Activated gamma-delta T cell treated with Interleukin-2 at 50 U/mL for 16 hours (primary cell): ENCODE data around the gene ASPM.
"Not testable (repeated sequence)": the region's sequence is repeated elsewhere in the genome, so short reads cannot be mapped to it uniquely, and the experiment has no call there.

ENCODE experiments used
- DNase-seq: peaks from one replicate; pipeline ENCODE4 v3.0.0-alpha.2; 2020

The ASPM gene

DNA sequence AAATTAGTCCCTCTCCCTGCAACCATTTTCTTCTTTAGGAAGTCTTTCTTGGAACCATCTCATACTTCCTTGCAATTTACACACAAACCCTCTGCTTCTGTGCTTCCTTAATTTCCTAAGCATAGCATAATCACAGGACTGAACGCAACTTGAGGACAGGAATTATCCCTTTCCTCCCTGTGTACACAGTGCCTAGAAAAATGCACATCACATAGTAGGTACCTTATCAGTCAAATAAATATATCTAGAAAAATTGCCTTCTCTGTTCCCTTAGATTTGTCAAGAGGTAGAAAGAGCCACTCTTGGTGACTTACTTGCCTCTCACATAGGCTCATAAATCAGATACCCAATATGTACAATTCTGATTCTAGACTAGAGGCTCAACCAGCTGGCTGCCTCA, 4.9 kb downstream of the ASPM start:
- DNase-seq = no peak

DNA sequence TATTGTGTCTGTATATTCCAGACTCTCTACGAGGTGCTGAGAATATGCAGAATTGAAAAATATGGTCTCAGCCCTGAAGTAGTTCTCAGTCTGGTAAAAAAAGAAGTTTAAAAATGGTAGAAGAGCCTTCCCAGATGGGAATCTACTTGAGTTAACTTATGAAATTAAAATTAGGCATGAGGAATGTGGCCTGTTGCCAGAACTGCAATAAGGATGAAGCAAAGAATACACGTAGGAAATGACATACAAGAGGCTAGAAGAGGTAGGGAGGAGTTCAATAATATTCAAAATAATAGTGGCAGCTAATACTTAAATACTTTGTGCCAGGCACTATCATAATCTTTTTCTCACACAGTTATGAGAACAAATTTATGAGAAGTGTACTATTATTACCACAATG, 6.3 kb downstream of the ASPM start:
- DNase-seq = no peak

DNA sequence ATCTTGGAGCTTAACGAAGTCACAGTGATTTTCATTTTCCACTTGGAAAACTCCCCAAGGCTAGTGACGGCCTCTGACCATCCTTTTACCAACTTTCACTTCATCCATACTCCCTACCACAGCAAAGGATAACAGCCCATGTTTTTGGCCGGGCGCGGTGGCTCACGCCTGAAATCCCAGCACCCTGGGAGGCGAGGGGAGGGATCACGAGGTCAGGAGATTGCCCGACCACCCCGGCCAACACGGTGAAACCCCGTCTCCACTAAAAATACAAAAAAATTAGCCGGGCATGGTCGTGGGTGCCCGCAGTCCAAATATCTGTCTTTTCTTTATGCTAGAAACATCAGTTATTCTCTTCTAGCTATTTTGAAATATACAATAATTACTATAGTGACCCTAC, 7.3 kb downstream of the ASPM start:
- DNase-seq = no peak

DNA sequence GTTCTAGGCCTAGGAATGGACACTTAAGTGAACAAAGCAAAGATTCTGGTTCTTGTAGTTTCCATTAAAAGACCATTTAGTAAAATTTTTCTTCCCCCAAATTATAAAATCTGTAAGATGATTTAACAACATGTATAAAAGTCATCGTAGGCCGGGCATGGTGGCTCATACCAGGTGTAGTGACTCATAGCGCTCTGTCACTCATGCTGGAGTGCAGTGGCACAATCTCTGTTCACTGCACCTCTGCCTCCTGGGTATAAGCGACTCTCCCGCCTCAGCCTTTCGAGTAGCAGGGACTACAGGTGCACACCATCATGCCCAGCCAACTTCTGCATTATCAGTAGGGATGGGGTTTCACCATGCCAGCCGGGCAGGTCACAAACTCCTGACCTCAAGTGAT, 9.1 kb downstream of the ASPM start:
- DNase-seq = no peak

DNA sequence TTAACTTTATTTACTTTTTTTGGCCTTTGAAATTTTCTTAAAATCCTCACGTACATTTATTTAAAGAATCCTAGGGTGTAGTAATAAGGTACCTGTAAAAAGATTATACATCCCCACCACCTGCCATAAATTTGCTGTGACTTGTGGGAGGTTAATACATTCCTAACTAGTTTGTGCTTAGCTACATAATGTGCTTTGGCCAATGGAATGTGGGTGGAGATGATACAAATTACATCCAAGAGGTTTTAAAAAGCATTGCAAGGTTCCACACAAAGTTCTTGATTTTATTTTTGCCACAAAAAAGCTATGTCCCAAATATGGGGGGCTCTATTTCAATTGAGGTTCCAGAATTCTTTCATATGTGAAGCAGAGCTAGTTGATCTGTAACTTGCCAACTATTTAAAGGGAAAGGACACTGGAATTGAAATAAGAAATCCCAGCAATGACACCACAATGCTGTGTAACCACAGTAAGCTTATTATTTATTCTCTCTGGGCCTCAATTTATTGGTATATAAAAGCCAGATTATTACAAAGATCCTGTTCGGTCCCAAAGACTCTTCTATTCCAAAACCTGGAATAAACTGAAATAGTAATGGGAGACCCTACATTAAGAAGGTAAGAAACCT, 15.7 kb downstream of the ASPM start:
- DNase-seq = no peak

DNA sequence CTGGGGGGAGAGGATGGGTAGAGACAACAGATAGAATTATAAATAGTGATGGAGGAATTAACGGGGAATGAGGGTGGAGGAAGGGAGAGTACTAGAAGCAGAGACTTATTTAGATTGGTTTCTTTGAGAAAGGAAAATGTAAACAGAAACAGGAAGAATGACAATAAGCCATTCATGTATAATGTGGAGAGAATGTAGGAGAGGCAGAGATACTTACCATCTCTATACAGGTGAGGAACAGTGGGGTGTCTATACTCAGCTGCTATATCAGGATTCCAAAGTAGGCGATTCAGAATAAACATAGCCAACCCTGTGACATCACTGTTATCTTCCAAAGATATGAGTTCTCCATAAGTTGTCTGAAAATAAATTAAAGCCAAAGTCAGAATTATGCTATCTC, 16.8 kb downstream of the ASPM start:
- DNase-seq = no peak

DNA sequence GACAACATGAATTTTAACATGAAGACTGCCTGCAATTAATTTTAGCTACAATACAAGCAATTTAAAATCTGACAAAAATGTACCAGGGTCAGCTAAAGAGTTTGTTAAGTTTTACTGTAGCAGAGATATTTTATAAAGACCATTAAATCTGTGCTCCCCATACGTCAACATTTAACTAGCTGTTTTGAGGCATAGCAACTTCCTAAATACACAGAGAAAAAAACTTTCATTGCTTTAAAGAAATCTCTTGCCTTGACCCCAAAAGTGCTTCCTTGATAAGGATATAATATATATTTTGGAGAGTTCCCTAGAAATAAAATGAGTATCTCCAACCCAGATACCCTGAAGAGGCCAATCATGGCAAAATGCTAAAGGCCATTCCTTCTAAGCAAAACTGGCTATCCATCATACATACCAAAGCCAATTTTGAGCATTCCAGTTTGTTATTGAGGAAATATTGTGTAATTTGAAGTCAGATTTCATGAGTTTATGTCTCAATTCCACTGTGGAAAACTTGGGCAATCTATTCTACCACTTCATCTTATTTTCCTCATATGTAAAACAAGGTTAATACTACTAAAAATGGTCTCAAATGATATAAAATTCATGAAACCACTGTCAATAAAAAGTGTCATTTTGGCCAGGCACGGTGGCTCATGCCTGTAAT, 19.1 kb downstream of the ASPM start:
- DNase-seq = no peak

DNA sequence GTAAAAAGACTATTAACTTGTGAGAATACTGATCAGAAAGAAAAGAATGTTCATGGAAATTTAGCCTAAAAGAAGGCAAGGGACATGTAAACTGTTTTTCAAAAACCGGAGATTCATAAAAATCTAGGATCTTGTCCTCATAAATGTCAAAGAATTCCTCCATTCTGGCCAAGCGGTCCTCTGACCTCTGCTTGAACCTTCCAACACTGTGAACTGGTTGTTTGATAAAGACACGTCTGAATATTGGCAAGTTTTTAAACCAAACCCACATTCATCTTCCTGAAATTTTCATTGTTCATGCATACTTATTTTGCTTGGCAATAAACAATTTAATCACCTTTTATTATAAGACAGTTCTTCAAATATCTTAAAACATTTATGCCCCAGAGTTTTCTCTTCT, 19.8 kb downstream of the ASPM start:
- no peak for DNase-seq

DNA sequence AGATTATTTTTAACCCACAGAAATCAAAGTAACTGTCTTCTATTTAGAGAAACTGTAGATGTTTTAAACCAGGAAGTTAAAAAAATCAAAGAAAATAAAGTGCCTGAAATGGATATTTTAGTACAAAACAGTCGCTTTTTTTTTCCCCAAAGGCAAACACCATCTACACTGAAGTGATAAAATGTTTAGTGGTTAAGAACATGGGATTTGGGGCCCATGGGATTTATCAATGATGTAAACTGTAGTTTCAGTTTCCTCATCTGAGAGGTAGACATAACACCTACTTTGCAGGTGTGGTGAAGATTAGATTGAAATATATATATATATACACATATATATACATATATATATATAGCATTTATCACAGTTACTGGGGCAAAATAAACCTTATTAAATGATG, 22.1 kb downstream of the ASPM start:
- DNase-seq = no peak

DNA sequence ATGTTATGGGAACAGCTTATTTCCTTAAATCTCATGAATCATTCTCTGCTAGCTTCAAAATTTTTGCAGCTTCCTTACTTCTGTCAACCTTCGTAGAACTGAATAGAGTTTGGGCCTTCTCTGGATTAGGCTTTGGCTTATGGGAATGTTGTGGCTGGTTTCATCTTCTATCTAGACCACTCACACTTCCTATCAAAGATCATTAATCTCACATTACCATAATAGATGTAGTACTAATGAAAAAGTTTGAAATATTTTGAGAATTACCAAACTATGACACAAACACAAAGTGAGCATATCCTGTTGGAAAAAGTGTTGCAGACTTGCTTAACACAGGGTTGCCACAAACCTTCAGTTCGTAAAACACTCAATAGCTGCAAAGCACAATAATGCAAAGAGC, 30.3 kb downstream of the ASPM start:
- no peak for DNase-seq

DNA sequence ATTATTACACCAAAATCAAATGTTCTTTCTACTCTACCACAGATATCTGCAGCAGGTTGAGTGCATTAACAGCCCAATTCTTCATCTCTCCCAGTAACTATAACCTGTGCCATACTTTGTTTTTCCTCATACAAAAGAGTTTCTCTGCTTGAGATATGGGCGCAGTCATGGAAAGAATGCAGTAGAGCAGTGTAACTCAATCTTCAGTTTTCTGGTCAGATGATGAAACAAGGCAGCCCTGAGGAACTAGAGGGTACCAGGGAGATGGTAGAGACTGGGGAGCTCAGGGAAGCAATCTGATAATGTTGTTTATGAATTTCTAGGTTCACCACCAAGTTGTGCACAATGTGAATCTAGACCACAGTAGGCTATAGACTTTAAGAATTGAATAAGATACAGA, 39.6 kb downstream of the ASPM start:
- no peak for DNase-seq

DNA sequence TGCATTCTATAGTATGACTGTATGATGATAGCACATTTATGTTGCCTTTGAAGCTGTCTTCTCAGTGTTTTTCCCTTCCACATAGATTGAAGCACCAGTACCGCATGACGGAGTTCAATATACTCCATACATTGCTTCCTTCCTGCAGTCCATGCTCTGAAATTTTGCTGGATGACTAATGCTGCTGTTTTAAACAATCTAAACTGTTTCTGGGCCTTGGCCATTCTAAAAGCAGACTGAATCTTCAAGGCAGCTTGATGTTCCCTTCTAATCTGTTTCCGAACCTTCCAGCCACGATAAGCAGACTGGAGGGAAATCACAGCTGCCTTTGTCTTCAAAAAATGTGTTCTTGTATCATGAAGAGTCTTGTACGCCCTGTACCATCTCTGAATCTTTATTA, 43.2 kb downstream of the ASPM start:
- no peak for DNase-seq

DNA sequence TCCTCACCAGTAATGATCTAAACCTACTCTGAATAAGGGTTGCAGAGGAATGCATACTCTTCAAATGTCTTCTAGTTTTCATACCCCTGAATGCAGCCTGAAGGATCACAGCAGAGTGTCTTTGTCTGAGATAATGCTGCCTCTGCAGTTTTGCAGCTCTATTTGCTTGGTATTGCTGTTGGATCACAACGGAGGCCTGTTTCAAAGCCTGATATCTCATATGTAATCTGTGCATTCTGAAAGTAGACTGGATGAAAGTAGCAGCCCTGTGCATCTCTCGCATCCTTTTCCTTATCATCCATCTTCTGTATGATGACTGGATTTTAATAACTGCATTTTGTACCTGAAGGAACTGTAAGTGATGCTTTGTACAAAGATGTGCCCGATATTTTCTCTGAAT, 44.5 kb downstream of the ASPM start:
- DNase-seq = no peak

DNA sequence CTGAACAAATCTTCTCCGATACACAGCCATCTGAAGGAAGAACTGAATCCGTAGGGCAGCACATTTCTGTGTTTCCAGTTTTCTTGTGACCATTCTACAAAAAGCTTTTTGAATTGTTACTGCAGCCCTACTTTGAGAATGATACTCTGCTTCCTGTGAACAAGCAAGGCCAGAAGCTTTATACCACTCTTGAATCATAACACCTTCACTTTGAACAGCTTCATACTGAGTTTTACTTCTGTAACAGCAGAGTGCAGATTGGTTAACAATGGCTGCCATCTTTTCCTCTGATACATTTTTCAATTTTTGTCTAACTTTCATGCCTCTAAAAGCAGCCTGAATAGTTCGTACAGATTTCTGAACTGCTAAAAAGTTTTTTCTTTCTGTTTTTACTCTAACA, 45.8 kb downstream of the ASPM start:
- DNase-seq = no peak

DNA sequence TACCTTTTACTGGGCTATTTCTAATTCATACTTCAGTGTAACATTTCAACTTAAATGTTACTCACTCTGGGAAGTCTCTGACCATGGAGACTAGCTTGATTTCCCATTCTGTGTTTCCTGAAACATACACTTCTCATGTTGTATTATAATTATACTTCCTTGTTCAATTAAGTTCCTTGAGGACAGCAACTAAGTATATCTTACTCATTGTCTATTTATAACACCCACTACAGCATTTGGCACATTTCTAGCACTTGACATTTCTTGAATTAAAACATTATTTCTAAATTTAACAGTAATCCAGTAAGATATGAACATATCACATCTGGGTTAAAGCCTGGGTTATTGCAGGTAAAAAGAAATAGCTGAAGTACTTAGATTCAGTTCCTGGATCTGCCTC, 47.0 kb downstream of the ASPM start:
- no peak for DNase-seq

DNA sequence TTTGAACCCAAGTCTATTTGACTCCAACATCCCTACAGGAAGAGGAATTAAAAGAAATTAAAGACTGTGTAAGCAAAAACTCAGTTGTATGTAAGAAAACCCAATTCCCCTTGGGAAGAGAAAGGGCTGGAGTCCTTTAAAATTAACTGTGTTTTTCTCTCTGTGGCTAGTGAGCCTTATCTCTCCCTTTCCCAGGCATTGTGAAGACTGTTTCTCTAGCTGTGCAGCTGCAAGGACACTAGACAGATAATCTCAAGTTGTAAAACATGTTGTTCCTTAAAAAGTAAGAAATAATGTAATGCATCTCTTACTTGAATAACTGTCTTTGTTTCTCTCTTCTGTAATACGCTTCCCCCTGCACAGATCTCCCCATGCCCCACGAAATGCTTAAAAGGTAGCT, 49.5 kb downstream of the ASPM start:
- DNase-seq = not testable (repeated sequence)

DNA sequence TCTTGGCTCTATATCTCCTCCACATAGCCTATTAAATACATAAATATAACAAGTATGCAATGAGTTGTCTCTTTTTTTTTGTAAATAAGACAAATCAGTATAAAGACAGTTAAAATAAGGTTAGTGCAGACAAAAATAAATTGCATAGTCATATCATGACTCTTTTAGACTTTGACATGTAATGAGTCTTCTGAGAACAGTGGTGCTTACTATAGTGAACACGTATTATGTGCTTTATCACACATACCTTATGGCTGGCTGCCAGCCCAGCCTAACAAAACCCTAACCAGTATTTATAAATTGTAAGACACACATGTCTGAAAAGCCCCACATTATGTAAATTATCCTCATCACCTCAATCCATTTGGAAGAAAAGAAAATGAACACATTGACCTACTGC, 50.3 kb downstream of the ASPM start:
- no peak for DNase-seq

DNA sequence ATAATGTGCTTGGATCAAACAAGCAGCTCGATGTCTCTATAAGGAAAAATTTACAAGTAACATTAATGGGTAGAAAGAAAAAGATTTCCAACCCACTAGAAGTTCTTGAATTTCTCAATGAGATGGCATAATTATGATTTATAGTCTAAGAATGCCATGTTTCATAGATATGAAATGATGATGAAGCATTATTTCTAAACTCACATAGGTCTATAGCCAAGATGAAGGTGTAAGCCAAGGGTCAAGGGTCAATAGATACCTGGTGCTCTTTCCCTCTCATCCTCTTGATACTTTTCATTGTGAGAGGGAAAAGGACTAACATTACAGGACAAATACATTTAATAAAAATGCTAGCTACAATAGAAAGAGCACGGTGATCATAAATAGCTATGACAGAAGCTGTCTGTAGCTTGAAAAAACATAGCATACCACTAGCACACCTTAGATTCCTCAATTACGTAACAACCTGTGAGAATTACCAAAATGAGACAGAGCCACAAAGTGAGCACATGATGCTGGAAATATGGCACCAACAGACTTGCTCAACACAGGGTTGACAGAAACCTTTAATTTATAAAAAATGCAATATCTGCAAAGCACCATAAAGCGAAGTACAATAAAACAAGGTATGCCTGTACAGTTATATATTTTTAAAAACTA, 53.1 kb downstream of the ASPM start:
- DNase-seq = no peak

DNA sequence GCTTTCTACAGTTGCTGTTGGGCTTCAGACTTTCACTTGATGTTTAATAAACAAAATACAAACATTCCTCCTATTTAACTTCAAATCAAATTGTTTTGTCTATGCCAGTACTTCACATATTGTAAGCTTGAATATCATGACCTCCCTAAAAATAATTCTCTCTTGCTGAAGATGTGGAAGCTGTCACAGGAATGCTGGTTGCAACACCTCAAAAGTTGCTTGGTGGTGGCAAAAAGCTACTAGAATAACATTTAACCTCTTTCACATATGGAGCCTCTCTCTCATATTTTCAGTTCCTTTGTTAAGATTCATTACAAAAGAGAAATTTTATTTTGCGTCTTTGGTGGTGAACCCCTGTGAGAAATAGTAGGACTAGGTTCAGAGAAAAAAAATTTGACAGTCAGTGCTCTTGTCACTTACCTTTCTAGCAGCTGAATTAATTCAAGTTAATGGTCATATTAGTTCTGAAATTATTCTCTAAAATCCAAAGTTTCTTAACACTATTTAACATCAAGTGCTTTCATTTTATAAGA, 53.9 kb downstream of the ASPM start:
- no peak for DNase-seq

DNA sequence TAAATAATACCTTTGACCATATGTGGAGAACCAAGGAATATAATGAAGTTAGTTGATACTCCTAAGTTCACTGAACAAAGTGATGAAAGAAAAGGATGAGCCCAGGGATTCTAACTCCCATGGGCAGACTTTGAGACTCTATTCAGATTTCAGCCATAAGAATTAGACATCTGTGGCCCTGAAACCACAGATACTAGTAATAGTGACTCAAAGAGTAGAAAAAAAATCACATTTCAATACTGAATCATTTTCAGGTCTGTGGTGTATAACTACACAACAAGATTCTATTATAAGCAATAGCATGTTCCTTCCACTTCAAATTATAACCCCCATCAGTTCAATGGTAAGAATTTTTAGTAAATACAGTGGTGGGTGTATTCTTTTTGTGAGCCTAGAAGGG, 63.0 kb downstream of the ASPM start:
- no peak for DNase-seq

DNA sequence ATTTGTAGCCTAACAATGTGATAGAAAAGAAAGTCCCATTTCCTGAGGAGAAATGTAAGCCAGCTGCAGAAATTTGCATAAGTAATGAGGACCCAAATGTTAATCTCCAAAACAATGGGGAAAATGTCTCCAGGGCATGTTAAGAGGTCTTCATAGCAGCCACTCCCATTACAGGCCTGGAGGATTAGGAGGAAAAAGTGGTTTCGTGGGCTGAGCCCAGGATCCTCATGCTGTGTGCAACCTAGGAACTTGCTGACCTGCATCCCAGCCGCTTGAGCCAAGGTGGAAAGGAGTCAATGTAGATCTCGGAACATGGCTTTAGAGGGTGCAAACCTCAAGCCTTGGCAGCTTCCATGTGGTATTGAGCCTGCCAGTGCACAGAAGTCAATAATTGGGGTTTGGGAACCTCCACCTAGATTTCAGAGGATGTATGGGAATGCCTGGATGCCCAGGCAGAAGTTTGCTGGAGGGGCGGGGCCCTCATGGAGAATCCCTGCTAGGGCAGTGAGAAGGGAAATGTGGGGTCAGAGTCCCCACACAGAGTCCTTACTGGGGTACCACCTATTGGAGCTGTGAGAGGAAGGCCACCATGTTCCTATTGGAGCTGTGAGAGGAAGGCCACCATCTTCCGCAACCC, 65.2 kb downstream of the ASPM start:
- no peak for DNase-seq

DNA sequence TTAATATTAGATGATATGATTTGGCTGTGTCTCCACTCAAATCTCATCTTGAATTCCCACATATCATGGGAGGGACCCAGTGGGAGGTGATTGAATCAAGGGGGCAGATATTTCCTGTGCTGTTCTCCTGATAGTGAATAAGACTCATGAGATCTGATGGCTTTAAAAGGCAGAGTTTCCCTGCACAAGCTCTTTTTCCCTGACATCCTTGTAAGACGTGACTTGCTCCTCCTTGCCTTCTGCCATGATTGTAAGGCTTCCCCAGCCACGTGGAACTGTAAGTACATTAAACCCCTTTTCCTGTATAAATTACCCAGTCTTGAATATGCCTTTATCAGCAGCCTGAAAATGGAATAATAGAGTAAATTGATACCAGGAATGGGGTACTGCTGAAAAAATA, 66.1 kb downstream of the ASPM start:
- DNase-seq = no peak

DNA sequence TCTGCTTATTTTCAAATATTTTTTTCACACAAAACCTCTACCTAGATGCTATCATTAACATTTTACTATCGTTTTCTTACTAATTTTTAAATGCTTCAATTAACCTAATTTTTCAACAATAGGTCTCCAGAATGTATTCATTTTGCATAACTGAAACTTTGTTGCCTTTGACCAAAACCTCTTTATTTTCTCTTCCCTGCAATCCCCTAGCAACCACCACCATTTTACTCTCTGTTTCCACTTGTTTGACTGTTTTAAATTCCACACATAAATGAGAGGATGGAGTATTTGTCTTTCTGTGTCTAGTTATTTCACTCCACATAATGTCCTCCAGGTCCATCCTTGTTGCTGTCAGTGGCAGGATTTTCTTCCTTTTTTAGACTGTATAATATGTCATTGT, 69.9 kb downstream of the ASPM start:
- DNase-seq = no peak

DNA sequence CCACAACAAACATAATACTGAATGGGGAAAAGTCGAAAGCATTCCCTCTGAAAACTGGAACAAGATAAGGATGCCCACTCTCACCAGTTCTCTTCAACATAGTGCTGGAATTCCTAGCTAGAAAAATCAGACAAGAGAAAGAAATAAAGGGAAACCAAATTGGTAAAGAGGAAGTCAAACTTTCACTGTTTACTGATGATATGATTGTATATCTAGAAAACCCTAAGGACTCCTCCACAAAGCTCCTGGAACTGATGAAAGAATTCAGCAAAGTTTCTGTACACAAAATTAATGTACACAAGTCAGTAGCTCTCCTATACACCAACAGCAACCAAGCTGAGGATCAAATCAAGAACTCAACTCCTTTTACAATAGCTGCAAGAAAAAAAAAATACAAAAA, 72.5 kb downstream of the ASPM start:
- no peak for DNase-seq
